HepG2 (cell line): ENCODE measurements around the gene CDC34. TPM values are rescaled to one million over a fixed set of nuclear protein-coding genes. Genes with fewer than 3 reads are reported as not detected.

Experiments
- GABPB1 ChIP-seq: IDR thresholded peaks from 2 replicates; pipeline ENCODE4 v1.6.1; 2016; ENCODE audit warnings: mild to moderate bottlenecking, missing genetic modification reagents, moderate library complexity, missing compliant biosample characterization
- RBFOX2 ChIP-seq: fragments of 200-400 bp; formaldehyde crosslinking; IDR thresholded peaks from 2 replicates; pipeline ENCODE4 v1.6.1; 2017; ENCODE audit warnings: low read depth, mild to moderate bottlenecking, low read length
- ZNF564 ChIP-seq: sonication (generic); formaldehyde crosslinking; IDR thresholded peaks from 2 replicates; pipeline ENCODE4 v1.8.1; 2023; ENCODE audit warnings: mild to moderate bottlenecking, missing genetic modification reagents
- polyA plus RNA-seq, 8 experiments: library from polyadenylated mRNA; depleted of rRNA in 3 of 8; stranded (reverse) in 7 of 8; unstranded in 1 of 8; fragments of >200 nt; fragmentation: Illumina TruSeq in 4 of 8; extraction: Trizol in 4 of 8; gene quantifications; 2 replicates each; pipeline versions ENCODE4 v1.2.1 to v1.2.3, GENCODE V29; 2011 to 2016; ENCODE audit warnings: low read depth in 4 of 8, missing spikeins in 1 of 8, mixed read lengths in 1 of 8; ENCODE audit not compliant: insufficient read depth in 1 of 8
- total RNA-seq, 5 experiments: library from RNA; depleted of rRNA; stranded (reverse); fragments of >200 nt; fragmentation: Illumina TruSeq; extraction: Trizol; gene quantifications; 2 replicates each; pipeline ENCODE4 v1.2.3, GENCODE V29; 2016; ENCODE audit warnings: low read depth in 1 of 5
- TF ChIP-seq, protein P1 (sequence below): sonication (generic); formaldehyde crosslinking; IDR thresholded peaks from 2 replicates; pipeline ENCODE4 v1.5.0; 2020; ENCODE audit warnings: mild to moderate bottlenecking, missing genetic modification reagents, borderline replicate concordance
- TF ChIP-seq, protein P2 (sequence below): sonication (generic); formaldehyde crosslinking; IDR thresholded peaks from 2 replicates; pipeline ENCODE4 v1.4.0; 2020; ENCODE audit warnings: missing genetic modification reagents
- TF ChIP-seq, protein P3 (sequence below): sonication (generic); formaldehyde crosslinking; IDR thresholded peaks from 2 replicates; pipeline ENCODE4 v1.9.0; 2022; ENCODE audit warnings: missing genetic modification reagents, mild to moderate bottlenecking, borderline replicate concordance
- TF ChIP-seq, protein P4 (sequence below): sonication (generic); formaldehyde crosslinking; IDR thresholded peaks from 2 replicates; pipeline ENCODE4 v1.8.0; 2022; ENCODE audit warnings: mild to moderate bottlenecking, missing genetic modification reagents, borderline replicate concordance

Gene CDC34
- total and polyA plus RNA-seq, 2 of the 13 experiments (the other 11 are each of a cell fraction or from before 2014, with no cell fraction given): 138 to 150 TPM

DNA sequence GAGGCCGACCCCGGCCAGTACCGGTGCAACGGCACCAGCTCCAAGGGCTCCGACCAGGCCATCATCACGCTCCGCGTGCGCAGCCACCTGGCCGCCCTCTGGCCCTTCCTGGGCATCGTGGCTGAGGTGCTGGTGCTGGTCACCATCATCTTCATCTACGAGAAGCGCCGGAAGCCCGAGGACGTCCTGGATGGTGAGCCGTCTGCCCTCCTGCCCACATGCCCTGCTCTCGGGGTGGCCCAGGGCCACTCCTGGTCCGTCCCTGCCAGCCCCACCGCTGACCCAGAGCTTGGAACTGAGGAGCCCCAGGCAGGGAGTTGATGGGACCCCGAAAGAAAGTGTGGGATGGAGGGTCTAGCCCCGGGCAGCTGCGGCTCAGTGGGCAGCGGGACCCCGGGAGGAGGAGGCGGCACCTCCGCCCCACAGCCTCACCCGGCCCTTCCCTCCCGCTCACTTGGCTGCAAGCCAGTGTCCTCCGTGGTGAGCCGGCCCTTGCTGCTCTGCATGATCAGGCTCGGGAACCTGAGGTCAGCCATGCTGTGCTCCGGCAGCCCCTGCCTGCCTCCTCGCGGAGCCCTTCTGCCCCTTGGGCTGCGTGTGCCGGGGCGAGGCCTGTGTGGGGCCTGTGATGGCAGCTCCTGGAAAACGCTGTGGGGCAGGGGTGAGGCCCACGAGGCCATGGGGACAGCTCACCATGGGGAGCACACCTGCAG is 50.0 kb downstream of the CDC34 start (continued):
- TF ChIP-seq, protein P1, sequence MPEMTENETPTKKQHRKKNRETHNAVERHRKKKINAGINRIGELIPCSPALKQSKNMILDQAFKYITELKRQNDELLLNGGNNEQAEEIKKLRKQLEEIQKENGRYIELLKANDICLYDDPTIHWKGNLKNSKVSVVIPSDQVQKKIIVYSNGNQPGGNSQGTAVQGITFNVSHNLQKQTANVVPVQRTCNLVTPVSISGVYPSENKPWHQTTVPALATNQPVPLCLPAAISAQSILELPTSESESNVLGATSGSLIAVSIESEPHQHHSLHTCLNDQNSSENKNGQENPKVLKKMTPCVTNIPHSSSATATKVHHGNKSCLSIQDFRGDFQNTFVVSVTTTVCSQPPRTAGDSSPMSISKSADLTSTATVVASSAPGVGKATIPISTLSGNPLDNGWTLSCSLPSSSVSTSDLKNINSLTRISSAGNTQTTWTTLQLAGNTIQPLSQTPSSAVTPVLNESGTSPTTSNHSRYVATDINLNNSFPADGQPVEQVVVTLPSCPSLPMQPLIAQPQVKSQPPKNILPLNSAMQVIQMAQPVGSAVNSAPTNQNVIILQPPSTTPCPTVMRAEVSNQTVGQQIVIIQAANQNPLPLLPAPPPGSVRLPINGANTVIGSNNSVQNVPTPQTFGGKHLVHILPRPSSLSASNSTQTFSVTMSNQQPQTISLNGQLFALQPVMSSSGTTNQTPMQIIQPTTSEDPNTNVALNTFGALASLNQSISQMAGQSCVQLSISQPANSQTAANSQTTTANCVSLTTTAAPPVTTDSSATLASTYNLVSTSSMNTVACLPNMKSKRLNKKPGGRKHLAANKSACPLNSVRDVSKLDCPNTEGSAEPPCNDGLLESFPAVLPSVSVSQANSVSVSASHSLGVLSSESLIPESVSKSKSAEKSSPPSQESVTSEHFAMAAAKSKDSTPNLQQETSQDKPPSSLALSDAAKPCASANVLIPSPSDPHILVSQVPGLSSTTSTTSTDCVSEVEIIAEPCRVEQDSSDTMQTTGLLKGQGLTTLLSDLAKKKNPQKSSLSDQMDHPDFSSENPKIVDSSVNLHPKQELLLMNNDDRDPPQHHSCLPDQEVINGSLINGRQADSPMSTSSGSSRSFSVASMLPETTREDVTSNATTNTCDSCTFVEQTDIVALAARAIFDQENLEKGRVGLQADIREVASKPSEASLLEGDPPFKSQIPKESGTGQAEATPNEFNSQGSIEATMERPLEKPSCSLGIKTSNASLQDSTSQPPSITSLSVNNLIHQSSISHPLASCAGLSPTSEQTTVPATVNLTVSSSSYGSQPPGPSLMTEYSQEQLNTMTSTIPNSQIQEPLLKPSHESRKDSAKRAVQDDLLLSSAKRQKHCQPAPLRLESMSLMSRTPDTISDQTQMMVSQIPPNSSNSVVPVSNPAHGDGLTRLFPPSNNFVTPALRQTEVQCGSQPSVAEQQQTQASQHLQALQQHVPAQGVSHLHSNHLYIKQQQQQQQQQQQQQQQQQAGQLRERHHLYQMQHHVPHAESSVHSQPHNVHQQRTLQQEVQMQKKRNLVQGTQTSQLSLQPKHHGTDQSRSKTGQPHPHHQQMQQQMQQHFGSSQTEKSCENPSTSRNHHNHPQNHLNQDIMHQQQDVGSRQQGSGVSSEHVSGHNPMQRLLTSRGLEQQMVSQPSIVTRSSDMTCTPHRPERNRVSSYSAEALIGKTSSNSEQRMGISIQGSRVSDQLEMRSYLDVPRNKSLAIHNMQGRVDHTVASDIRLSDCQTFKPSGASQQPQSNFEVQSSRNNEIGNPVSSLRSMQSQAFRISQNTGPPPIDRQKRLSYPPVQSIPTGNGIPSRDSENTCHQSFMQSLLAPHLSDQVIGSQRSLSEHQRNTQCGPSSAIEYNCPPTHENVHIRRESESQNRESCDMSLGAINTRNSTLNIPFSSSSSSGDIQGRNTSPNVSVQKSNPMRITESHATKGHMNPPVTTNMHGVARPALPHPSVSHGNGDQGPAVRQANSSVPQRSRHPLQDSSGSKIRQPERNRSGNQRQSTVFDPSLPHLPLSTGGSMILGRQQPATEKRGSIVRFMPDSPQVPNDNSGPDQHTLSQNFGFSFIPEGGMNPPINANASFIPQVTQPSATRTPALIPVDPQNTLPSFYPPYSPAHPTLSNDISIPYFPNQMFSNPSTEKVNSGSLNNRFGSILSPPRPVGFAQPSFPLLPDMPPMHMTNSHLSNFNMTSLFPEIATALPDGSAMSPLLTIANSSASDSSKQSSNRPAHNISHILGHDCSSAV (CRISPR knock-in tag): no peak
- TF ChIP-seq RBFOX2: peak; percentile 61
- TF ChIP-seq ZNF564 (CRISPR knock-in tag): no peak
- TF ChIP-seq, protein P2, sequence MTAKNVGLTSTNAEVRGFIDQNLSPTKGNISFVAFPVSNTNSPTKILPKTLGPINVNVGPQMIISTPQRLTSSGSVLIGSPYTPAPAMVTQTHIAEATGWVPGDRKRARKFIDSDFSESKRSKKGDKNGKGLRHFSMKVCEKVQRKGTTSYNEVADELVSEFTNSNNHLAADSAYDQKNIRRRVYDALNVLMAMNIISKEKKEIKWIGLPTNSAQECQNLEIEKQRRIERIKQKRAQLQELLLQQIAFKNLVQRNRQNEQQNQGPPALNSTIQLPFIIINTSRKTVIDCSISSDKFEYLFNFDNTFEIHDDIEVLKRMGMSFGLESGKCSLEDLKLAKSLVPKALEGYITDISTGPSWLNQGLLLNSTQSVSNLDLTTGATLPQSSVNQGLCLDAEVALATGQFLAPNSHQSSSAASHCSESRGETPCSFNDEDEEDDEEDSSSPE (CRISPR knock-in tag): no peak
- TF ChIP-seq, protein P3, sequence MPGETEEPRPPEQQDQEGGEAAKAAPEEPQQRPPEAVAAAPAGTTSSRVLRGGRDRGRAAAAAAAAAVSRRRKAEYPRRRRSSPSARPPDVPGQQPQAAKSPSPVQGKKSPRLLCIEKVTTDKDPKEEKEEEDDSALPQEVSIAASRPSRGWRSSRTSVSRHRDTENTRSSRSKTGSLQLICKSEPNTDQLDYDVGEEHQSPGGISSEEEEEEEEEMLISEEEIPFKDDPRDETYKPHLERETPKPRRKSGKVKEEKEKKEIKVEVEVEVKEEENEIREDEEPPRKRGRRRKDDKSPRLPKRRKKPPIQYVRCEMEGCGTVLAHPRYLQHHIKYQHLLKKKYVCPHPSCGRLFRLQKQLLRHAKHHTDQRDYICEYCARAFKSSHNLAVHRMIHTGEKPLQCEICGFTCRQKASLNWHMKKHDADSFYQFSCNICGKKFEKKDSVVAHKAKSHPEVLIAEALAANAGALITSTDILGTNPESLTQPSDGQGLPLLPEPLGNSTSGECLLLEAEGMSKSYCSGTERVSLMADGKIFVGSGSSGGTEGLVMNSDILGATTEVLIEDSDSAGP (CRISPR knock-in tag): no peak
- TF ChIP-seq GABPB1 (CRISPR knock-in tag): 0 out of 2 replicates have a peak, but pooled peaks have one; percentile 13
- TF ChIP-seq, protein P4, sequence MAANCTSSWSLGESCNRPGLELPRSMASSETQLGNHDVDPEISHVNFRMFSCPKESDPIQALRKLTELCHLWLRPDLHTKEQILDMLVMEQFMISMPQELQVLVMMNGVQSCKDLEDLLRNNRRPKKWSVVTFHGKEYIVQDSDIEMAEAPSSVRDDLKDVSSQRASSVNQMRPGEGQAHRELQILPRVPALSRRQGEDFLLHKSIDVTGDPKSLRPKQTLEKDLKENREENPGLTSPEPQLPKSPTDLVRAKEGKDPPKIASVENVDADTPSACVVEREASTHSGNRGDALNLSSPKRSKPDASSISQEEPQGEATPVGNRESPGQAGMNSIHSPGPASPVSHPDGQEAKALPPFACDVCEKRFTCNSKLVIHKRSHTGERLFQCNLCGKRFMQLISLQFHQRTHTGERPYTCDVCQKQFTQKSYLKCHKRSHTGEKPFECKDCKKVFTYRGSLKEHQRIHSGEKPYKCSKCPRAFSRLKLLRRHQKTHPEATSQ (CRISPR knock-in tag): no peak
